AG04449 (cell line): ENCODE results near the gene EPB41.

ENCODE experiments used
- CTCF ChIA-PET: fragments of 350-600 bp; formaldehyde crosslinking; extraction: SDS; loops from one replicate; lab custom pipeline; 2021; ENCODE audit warnings: antibody characterized with exemption; lab: Yijun Ruan, JAX
- POLR2A ChIA-PET: fragments of 400-600, 350-600 bp; formaldehyde crosslinking; extraction: SDS; loops from one replicate; lab custom pipeline; 2020; ENCODE audit warnings: antibody characterized with exemption, inconsistent platforms; lab: Yijun Ruan, JAX
- DNase-seq: peaks from one replicate; pipeline ENCODE4 v3.0.0-alpha.2; 2010; ENCODE audit warnings: low read depth, low spot score
- H3K4me3 ChIP-seq: 2 replicates; pipeline ENCODE4 v1.5.1; 2011; ENCODE audit warnings: low read depth, mild to moderate bottlenecking, control low read depth, low read length
- CTCF ChIP-seq: IDR thresholded peaks from one replicate; pipeline ENCODE4 v1.5.1; 2011; ENCODE audit warnings: mild to moderate bottlenecking, moderate library complexity, low read length, control low read depth, inconsistent platforms; ENCODE audit not compliant: insufficient read depth; ENCODE audit errors: missing control alignments

EPB41 gene

GRCh38 chr1:28914228-28915030 lies at the start of gene EPB41:
TSS of gene EPB41 (plus strand) at chr1:28914569. CDS start at chr1:28987438, 72,869 bp downstream.
- CTCF ChIA-PET = interaction anchor here (0.9 to 1.9 kb wide), 7 partner anchors 14 to 289 kb away, joined by 3 to 8 read pairs (median 3); no protein-coding TSS in a partner anchor
- no peak for DNase-seq
- H3K4me3 ChIP-seq = peak within 1 kb of the TSS; percentile 69
- no peak for TF ChIP-seq CTCF
- POLR2A ChIA-PET = no interaction called here

DNA sequence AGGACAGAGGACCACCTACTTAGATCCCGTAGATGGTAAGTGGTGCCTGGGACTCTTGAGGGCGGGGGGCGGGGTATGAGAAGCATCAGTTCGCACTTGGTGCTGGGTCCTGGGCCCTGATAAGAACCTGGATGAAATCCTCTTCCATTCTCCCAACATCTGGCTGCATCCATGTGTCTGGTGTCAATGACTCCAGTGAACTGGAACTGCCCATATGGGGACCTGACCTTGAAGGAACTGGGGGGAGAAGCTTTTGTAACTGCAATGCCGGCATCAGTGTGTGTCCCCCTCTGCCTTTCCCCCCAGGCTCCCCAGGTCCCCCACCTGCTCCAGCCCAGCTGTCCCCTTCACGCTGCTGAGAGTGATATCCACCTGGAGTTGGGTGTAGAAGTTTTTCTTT lies 49.7 kb upstream of the EPB41 start:
- CTCF ChIA-PET = interaction anchor here (1.4 to 2.2 kb wide), 2 partner anchors 13 to 80 kb away, joined by 5 to 6 read pairs; no protein-coding TSS in a partner anchor
- no peak overlapping the region for H3K4me3 ChIP-seq
- TF ChIP-seq CTCF = no peak
- POLR2A ChIA-PET = no interaction called here
- DNase-seq = no peak

DNA sequence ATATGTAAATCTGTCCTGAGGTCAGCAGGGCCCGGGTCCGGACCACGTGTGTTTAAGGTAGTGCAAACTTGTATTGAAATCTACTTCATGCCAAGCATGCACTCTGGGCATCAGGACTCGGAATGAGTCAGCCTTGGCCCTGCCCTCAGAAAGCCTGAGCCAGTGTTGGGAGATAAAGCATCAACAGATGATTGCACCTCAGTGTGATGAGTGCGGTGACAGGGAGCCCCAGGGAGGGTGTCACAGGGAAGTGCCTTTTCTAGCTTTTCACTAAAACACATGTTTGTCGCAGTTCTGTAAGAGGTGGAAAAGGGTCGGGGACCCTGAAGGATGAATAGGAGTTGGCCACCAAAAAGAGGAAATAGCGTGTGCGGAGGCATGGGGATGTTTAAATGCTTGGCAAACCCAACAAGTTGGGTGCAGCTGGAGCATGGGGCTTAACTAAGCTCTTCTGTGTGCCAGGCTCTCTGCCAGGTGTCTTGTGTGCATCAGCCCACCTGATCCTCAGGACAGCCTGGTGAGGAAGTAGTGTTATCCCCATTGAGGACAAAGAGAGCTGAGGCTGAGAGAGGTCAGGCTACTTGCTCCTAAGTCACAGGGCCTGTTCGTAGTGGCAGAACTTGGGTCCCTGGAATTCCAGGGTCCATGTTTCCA lies 48.2 kb upstream of the EPB41 start:
- CTCF ChIA-PET = interaction anchor here (2.2 to 4.4 kb wide), 3 partner anchors 11 to 81 kb away, joined by 6 to 49 read pairs (median 8); no protein-coding TSS in a partner anchor
- TF ChIP-seq CTCF = no peak
- POLR2A ChIA-PET = no interaction called here
- H3K4me3 ChIP-seq = no peak overlapping the region
- no peak for DNase-seq

DNA sequence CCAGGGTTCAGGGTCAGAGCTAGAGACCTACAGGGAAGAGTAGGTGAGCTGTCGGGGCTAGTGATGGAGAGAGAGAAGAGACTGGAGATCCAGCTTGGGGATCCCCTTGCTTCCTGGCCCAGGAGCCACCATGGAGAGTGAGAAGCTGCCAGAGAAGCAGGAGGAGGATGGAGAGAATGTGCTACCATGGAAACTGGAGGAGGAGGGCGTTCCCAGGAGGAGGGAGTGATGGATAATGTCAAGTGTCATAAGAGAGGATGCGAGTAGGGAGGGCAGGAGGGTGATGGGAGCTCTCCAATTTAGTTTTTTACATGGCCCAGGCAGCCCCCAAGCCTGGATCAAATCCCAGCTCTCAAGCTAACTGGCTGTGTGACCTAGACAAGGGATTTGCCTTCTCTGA lies 46.5 kb upstream of the EPB41 start:
- DNase-seq = no peak
- CTCF ChIA-PET = interaction anchor here (0.7 to 4.4 kb wide), 5 partner anchors 9 to 503 kb away, joined by 5 to 49 read pairs (median 8); no protein-coding TSS in a partner anchor
- H3K4me3 ChIP-seq = no peak overlapping the region
- TF ChIP-seq CTCF = no peak
- POLR2A ChIA-PET = interaction anchor here (1.0 kb wide), 1 partner anchor 225 kb away, joined by 3 read pairs; the partner anchor contains the start of gene TAF12

DNA sequence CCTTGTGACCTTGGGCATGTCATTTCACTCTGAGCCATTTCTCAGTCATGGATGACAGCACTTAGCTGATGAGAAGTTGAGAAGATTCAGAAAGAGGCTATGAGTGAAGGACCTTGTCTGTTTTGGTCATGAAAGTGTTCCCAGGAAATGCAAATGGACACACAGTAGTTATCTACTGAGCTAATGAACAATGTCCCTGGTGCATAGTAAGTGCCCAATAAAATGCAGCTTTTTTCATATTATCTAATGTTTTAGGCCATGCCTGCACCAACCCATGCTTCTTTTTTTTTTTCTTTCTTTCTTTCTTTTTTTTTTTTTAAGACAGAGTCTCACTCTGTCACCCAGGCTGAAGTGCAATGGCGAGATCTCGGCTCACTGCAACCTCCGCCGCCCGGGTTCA lies 44.4 kb upstream of the EPB41 start:
- TF ChIP-seq CTCF = no peak
- no peak for DNase-seq
- CTCF ChIA-PET = interaction anchor here (0.6 to 4.4 kb wide), 6 partner anchors 7 to 85 kb away, joined by 3 to 49 read pairs (median 10); no protein-coding TSS in a partner anchor
- H3K4me3 ChIP-seq = no peak overlapping the region
- POLR2A ChIA-PET = no interaction called here
